Amygdala (tissue), 56 donors: ENCODE data around the gene KCNA2.

Experiments
- DNase-seq, 56 donors: peaks; one replicate each; lab custom pipeline; 2025; lab: John Stamatoyannopoulos, UW

Gene KCNA2

DNA sequence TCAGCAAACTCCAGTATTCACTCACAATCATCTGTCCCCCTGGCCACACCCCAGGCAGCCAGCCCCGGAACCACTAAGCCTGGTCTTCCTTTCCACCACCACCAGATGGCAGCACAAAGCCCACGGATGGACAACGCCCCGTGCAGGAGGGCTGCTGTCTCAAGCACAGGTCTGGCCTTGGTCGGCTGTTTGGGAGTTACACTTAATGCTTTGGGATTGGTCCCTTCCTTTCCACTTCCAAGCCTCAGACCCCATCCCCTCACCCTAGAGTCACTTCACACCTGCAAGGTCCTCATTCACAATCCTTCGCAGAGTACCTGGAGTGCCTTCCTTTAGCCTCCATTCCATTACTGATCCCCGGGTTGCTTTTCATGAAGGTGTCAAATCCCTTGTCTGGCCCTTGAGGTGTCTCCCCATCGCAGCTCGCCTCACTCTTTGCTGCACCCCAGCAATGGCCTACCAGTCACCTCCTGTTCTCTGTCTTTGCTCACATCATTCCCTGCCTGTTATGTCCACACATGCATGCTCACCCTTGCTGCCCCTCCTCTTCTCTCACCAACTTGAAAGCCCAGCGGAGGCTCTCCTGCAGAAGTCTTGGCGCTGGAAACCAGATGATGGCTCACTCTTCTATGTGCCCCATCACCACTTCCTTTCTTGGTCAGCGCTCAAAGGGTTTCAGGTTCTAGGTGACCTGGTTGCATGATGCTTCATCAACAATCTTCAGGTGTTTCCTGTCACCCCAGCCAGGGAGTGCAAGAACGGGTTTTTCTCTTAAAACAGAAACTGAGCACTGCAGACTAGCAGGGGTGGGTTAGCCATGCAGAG lies 24.9 kb upstream of the KCNA2 start:
- DNase-seq: peak in 29 of 56 donors; percentile 9 to 66 (median 40)

DNA sequence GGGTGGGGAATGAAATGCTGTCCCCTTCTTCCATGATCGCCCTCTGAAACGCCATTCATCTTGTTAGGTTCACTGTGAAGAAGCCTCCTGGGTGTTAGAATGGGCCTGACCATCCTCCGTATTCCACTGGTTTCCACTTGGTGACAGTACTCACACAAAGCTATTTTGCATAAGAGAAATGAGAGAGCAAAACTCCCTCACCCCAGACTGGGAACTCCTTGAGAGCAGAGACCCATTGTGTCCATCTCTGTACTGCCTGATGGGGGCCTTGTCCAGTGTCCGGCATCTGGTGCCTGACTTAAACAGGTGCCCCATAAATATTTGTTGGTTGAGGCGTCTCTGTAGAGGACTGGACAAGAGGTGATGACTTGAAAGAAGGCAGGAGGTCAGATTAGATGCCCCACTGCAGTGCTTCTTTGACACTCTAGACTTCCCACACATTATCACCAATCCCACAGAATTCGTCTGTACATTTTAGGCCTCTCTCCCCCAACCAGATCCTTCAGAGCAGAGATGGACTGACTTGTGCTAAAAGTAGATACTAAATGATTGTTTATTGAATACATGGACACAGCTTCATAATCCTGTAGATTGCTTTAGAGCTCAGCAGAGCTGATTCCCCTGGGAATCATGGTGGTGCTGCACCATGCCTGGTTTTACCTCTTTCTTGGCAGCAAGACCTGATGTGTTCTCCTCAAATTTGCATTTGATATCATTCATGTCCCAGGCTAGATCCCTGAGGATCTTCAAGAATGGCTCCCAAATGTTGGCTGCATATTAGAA lies 22.4 kb upstream of the KCNA2 start:
- DNase-seq: no peak

DNA sequence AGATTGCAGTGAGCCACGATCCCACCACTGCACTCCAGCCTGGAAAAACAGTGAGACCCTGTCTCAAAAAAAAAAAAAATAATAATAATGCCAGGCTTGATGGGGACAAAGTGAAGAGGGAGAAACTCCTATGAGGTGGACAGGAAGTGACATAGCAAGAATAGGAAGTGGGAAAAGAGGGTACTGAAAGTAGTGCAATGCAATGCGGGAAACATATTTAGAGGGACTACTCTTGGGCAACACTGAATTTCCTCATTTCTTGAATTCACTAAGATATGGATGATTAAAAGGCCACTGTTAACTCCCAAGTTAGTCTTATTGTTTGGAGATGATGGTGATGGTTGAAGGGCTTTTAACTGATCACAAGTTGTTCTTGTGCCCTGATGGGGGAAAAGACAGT lies 21.6 kb upstream of the KCNA2 start:
- no peak for DNase-seq

DNA sequence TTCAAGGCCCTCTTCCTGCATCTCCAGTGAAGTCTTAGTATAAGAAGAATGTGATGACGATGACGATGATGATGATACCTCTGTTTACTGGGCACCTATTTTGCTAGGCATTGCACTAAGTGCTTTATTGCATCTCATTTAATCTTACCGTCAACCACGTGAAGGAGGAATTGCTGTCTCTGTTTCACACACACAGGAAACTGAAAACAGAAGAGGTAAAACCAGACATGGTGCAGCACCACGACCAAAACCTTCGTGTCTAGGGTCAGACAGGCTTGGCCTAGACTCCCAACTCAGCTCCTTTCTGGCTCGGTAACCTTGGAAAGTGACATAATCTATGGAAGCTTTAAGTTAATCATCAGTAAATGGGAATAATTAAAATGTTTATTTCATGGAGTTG lies 20.7 kb upstream of the KCNA2 start:
- no peak for DNase-seq

DNA sequence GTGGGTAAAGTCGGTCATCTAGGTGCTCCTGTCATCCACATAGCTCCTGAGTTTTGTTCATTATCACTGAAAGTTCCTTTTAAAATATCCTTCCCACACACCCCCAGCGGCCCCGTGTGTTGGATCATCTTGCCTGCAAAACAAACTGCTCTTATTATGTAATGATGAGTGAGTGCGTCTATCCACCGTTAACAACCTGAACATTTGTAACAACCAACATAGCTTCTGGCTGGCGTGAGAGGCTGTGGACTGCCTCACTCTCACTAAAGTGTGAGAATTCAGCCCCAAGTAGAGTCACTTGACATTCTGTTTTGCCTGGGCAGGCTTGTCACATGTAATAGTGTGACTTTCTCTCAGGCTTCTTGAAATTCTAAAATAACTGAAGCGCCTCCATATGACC lies 14.5 kb upstream of the KCNA2 start:
- DNase-seq: peak in 1 of 56 donors; percentile 53

DNA sequence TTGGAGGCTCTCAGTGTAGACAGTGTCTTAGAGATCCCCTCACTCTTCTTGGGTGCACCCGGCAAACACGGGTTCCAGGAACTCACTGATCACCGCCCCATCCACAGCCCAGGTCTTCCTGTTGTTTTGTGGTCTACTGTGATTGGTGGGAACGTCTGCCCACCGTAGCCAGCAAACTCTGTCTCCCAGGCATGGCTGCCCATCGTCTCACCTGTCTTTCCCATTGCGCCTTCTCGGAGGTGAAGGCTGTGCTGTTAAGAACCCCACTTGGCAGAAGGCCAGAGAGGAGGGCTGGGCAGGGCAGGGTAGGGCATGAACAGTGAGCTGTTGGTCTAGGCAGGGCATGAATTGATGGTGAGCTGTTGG lies 14.1 kb upstream of the KCNA2 start:
- DNase-seq: no peak

DNA sequence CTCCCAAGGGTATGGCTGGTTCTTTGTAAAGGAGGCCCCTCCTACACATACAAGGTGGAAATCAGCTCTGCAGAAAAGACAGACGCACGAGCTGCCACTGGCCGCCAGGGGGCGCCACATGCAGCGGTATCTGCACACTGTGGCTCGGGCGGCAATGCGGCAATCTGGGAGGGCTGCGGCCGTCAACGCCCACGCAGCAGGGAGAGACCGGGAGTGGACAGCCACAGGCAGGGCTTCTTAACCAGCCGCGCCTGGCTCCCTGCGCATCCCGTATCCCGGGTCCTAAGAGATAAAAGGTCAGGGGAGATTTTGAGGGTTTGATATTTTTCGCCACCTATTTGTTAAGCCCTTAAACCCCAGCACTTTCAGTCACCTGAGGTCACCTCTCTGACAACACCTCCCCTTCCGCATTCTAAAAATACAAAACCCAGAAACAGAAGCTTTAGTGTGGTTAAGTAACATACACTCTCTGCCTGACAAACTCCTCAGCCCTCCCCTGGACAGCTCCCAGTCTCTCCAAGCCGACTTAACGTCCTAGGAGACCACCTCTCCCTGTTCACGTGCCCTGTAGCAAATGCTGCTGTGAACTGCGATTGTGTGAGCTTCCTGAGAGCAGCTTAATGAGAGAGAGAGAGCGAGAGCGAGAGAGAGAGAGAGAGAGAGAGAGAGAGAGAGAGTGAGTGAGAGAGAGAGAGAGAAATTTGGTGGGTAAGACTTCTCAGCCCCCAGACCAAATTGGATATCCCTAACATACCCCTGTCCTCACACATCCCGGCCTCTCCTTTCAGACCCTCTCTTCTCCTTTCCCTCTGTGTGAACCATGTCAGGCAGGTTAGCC lies 13.5 kb upstream of the KCNA2 start:
- peak in 49 of 56 donors; percentile 22 to 87 (median 62) for DNase-seq

DNA sequence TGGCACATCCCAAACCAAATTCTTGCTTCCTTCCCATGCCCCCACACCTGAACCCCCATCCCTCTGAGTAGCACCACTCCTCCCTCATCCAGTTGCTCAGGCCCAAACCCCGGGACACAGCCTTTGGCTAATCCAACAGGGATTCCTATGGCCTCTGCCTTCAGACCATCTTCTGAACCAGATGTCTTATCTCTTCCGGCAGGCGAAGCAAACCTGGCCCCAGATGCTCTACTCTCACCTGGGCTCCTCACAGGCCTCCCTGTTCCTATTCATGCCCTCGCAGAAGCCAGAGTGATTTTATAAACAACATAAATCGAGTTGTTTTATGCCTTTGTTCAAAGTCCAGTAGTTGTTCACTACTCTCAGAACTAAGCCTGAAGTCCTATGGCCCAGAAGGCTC lies 12.5 kb upstream of the KCNA2 start:
- no peak for DNase-seq

DNA sequence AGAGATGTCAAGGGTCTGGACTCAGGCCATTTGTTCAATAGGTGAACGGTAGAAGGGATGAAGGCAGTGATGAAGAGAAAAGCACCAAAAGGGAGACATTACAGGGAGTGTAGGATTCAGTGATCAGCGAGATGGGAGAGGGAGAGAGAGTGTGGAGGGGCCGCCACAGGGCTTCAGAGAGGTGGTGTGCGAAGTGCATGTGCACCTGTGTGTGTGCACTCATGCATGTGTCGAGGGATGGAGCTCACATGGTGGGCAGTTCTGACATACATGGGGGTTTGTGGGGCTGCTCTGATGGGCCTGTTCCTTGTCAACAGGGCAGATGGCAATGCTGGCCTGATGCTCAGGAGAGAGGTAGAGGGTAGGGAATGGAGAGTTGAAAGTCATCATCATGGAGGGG lies 11.4 kb upstream of the KCNA2 start:
- no peak for DNase-seq

DNA sequence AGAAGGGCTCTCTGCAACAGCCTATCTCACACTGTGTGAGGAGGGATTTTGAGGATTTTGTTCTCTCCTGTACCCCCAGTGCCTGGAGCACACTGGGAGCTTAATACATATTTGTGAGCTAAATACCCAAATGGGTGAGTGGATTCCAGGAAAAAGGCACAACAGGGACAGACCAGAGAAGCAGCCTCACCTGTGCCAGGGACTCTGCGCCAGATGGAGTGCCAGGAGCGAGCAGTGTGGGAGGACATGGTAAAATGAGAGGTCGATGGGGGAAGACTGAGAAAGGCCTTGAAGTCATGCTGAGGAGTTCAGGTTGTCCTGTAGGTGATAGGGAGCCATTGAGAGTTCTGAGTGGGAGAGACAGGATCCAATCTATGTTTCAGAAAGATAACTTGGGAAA lies 11.0 kb upstream of the KCNA2 start:
- DNase-seq: no peak

DNA sequence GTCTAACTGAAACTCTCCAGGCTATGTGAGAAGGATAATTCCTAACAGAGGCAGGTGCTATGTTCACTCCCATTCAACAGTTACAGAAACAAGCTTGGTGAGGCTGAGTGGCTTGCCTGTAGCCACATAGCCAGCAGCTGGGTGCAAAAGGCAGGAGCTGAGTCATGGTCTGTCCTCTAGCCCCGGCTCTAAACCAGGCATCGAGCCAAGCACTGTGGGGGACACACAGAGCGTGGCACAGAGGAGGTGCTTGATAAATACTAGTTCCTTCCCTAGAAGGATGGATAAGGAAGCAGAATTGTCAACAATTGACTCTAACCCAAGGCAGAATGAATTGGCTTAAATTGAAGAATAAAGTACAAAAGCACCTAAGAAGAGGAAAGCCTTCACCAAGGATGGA lies 10.4 kb upstream of the KCNA2 start:
- DNase-seq: no peak

DNA sequence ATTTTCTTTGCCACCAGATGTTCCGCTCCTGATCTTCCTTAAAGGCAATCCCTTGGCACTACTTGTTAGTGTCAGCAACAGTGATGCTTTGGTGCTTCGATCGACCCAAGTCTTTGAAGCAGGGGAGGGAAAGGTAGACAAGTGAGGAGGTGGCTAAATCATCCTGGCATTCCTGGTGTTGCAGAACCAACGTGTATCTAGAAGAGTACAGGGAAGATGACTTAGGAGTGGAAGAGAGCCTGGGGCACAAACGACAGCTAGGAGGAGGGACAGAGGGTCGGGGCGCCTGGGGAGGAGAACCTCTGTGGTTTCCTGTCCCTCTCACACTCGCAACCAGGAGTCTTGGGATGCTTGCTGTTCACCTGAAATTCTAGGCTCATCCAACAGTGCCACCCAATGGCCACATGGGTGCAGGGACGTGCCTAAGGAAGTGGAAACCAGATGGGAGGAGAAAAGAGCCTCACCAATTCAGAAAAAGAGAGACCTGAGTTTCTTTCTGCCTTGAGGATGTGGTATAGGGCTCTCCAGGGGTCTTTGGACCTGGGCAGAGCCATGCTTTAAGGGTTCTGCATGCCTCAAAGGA lies 9.5 kb upstream of the KCNA2 start:
- peak in 49 of 56 donors; percentile 18 to 93 (median 69) for DNase-seq

DNA sequence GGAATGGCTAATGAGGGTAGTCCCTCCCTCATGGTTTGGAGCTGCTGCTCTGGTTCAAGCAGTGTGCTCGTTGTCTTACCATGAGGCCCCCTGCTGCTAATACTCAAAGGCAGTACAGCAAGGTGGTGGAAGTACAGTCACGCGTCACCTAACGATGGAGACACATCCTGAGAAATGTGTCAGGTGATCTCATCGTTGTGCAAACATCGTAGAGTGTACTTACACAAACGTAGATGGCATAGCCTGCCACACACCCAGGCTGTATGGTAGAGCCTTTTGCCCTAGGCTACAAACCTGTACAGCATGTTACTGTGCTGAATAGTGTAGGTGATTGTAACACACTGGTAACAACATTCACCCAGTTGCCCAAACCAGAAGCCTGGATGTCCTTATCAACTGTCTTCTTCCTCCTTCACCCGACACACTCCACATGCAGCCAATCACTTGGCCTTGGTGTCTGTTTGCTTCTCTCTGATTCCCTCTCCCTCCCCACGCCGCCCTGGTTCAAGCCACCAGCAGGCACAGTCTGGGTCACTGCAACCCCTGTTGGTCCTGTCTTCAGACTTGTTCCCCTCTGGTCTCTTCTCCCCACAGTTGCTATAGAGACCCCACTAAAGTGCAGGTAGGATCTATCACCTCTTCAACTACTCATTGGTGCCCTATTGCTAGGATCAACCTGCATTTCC lies 6.0 kb upstream of the KCNA2 start:
- DNase-seq: no peak

DNA sequence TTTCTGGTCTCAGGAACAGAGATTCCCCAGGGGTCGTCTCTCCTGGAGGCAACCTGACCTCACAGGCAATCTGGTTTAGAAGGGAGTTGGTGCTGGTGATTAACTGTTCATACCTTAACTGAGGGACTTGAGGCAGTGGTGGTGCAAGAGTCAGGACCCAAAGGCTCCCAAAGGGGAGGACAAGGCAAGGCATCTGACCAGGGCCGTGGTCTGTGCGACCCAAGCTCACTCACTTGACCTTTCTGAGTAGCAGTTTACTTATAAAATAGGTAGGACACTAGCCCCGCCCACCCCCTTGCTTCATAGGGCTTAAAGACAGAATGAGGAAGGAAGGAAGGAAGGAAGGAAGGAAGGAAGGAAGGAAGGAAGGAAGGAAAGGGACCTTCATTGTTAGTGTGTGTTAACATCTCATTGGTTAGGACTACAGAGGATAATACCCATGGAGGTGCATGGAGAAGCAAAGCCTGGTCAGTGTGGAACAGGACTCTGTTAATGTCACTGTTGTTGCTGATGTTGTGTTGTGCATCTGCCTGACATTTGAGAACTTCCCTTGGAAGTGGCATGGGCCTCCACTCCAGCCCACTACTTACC lies 4.6 kb upstream of the KCNA2 start:
- DNase-seq: no peak

DNA sequence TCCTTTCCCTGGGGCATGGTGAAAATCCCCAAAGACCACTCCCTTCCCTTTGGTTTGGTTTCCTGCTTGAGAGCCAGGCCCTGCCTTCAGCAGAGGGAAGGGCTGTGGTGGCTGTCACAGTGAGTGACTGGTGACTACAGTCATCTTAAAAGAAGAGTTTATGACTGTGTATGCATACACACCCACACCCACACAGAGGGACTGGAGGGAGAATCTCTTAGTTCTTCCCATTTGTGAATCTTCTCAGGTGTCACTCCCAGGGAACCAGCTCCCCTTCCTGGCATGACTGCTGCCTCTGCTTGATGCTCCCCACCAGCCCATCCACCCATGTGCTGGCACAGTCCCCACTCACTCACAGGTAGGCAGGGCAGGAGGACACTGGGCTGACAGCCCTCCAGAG lies 3.9 kb upstream of the KCNA2 start:
- DNase-seq: no peak

DNA sequence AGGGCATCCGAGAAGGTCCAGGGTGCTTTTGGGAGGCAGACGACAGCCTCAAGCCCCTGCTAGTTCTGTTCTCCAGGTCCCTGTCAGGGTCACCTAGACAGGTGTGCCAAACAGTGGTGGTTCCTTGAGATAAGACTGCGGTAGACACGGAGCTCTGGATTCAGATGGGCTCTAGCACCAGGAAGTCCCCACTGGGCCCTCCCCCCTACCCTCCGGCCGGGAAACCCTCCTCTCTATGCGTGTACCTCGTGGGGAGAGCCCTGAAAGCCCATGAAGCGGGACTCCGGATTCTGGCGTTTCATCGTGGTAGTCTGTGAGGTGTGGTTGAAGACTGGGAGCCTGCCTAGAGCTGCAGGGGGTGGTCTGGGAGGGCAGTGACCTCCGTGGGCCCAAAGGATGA lies 2.1 kb upstream of the KCNA2 start:
- no peak for DNase-seq

DNA sequence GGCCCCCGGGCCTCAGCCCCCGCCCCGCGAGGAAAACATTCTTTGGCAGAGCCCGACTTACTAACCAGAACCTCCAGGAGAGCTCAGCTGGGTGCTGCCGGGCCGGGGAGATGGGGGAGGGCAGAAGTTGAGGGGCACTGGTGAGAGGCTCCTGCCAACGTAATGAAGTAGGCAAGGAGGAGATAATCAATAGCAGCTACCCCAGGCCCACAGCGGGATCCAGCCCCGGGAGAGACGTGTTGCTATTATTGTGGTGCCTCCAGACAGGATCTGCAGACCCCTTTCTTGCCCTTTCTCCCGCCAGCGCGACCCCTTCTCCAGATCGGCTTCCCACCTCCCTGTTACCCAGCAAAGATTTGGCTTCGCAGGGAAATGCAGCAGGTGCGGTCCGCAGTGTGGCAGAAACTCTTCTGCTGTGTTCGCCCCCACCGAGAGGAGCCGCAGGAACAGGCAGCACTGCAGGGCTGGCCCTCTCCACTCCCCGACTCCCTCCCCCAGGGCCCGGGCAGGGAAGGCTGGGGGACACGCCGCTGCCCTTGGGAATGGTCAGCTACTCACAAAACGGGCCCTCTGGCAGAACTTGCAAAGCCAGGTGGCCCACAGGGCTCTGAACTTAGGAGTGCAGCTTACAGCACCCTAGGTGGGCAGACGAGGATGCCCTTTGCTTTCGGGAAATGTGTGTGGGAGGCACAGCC lies 1.5 kb upstream of the KCNA2 start:
- DNase-seq: peak in 19 of 56 donors; percentile 15 to 69 (median 39)

DNA sequence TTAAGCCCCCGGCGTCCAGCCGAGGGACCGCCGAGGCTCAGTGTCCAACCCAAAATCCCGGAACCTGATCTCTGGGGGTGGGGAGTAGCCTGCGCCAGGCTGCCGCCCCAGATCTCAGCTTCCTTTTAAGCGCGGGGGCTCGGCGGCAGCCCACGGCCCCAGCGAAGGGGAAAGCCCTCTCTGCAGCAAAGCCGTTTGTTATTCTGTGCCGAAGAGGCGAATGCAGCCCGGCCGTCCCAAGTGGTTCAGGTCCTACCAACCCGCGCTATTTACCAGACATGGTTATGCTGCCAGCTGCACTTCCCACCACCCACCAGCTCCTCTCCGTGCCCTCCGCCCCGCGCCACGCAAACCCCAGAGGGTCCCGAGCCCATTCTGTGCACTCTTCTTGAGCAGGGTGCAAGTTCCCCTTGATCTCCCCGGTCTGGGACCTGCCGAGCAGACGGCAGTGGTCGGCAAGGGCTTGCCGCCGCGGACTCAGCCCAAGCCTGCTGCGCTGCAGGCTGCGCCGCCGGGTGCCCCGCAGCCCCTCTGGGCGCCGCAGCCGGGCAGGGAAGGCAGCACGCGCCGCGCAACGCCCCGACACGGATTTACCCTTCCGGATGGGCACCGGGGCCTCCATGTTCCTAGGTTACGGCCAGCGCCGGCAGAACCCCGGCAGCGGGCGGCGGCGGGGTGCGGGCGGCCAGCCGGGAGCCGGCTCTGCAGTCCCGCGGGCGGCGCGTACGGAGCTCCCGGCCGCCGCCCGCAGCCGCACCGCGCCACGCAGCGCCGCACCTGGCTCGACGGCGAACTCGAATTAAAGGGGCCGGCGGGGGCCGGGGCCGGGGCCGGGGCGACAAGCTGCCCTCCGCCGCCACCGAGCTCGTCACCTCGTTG lies 738 bp upstream of the KCNA2 start:
- DNase-seq: peak in 16 of 56 donors; percentile 44 to 75 (median 62)
